ENCODE measurements around the gene GRB2.

Gene GRB2

DNA sequence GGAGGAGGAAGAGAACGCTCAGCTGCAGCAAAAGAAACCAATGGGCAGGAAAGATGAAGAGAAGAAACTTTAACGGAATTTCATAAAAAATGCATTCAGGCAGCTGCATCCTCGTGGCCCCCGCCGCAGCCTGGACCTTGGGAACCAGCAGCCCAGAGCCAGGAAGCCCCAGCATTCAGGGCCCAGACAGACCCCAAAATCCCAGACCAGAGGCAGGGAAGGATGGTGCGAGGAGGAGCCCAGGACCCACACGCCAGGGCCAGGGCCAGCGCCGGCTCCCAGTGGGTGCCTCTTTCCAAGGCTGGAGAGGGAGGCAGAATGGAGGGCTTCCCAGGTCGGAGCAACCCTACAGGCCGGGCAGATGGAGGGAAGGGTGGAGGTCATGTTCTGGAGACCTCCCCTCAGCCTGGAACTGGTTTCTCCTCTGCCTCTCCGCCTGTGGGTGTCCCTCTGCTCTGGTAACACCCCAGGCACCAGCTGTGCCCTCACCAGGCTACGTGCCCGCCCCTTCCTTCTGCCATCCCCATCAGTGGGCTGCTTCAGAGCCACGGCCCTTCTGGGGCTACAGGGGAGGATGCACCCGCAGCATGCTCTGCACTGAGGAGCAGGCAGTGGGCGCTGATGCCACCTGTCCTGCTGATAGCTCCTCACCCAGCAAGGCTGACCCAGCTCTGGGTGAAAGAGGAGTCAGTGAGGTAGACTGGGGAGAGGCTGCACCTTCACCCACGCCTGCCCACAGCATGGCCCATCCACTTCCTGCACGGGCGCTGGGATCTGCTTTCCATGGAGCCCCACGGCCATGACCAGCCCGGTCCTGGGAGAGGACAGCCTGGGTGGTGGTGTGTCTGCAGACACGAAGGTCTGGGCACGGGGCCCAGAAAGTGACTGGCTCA lies 133.3 kb downstream of the GRB2 start:
- no peak for DNase-seq

DNA sequence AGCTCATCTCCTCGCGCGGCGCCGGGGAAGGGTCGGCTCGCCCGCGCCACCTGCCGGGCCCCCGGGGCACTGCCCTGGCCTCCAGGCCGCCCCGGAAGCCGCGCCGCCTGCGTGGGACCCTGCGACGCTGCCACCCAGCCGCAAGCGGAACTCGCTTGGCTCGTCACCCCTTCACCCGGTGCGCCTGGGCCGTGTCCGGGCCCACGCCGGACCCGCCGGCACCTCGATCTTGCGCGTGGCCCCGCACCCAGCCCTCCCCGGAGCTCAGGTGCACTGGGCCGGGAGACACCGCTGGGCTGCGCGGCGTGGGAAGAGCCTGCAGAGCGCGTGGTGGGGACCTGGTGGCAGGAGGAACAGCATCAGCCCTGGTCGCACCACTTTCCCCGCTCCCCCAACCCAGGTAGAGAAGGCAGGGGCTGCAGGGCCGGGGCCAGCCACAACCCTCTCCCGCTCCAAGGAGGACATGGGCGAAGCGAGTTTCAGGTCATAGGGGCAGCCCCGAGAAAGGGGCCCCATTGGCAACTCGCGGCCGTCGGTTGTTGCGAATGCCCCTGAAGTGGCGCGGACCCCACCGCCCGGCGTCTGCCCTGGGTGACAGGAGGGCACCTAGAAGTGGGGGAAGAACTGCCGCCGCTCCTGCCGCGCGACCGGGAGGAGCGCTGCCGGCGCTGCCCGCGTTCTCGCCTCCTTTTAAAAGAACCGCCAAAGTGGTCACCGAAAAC lies 134.1 kb downstream of the GRB2 start:
- no peak for DNase-seq

DNA sequence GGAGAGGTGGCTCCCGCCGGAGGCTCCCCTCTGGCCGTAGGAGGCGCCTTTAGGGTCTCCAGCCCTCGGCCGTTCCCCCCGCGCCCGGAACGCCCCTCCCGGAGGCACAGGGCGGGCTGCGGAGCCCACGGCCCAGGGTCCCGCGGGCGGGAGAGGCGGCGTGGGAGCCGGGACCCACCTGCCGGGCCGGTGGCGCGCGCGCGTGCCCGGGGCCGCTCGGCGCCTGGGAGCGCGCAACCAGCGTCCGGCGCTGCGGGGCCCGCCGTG lies 134.6 kb downstream of the GRB2 start, which contains the start of gene MIF4GD:
Gene MIF4GD (minus strand): TSS at position 266 of the 267 bp plus-strand sequence. CDS start 1,036 bp downstream, outside the sequence.
- DNase-seq, result no peak

DNA sequence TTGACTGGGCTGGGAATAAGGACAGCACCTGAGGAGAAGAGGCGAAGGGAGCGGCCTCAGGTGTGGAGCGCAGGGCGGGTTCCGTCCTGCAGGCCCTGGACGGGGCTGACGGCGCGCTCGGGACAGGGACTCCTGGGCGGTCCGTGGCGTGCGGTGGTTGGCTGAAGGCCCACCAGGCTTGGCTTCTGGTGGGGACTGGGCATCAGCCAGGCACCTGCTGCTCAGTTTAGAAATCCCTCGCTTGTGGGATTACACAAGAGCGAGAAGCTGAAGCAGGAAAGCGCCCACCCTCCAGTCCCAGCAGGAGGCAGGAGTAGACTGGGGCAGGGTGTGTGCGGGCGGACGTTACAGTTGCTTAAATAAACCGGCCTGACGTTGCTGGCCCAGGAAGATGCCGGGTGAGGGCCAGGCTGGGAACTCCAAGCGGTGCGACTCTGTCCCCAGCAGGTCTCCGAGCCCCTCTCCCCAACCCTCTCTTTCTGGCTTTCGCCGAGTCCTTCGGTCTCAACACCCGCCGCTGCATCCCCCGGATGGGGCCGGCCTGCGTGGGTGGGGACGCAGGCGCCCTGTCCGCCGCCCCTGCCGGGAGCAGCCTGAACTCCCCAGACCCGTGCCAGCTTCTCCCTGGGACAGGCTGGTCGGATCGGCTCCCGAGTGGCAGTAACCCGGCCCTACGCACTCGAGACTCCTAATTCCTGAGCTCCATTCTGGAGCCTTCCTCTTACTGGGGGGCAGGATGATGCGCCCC lies 135.1 kb downstream of the GRB2 start:
- no peak for DNase-seq

- DNase-seq, result no peak
These were observed 135.6 kb downstream of the GRB2 start for GRCh38 chr17:75269844-75270217.
